DLD1 (cell line): ENCODE results near the gene ATP6V1F.

Experiments
- in situ Hi-C: cut with HindIII; loops from 2 replicates; pipeline ENCODE4 v1.10.0; 2017; ENCODE audit warnings: low sequenced_read_pairs

Gene ATP6V1F

GRCh38 chr7:128848289-128849155, 14.1 kb upstream of the ATP6V1F start:
- in situ Hi-C loops, result no loop called here

- in situ Hi-C loops, result no loop called here
These were observed 13.5 kb upstream of the ATP6V1F start for GRCh38 chr7:128849156-128849515.

GRCh38 chr7:128849804-128850490, 12.7 kb upstream of the ATP6V1F start:
- in situ Hi-C loops, result no loop called here

- in situ Hi-C loops, result no loop called here
These were observed 10.0 kb upstream of the ATP6V1F start for GRCh38 chr7:128852537-128853254.

GRCh38 chr7:128853799-128854198, 8.9 kb upstream of the ATP6V1F start:
- in situ Hi-C loops, result no loop called here

GRCh38 chr7:128854396-128854795, 8.3 kb upstream of the ATP6V1F start:
- in situ Hi-C loops, result no loop called here

- in situ Hi-C loops, result no loop called here
These were observed 7.1 kb upstream of the ATP6V1F start for GRCh38 chr7:128855559-128855958.

- in situ Hi-C loops, result no loop called here
These were observed 6.5 kb upstream of the ATP6V1F start for GRCh38 chr7:128856001-128856718.

GRCh38 chr7:128858380-128859231, 4.0 kb upstream of the ATP6V1F start:
- in situ Hi-C loops, result no loop called here

- in situ Hi-C loops, result no loop called here
These were observed 3.2 kb upstream of the ATP6V1F start for GRCh38 chr7:128859232-128860157.

- in situ Hi-C loops, result no loop called here
These were observed 2.2 kb upstream of the ATP6V1F start for GRCh38 chr7:128860158-128861073.

GRCh38 chr7:128861957-128862570, 592 bp upstream of the ATP6V1F start:
- in situ Hi-C loops, result no loop called here

- in situ Hi-C loops, result no loop called here
These were observed 855 bp downstream of the ATP6V1F start for GRCh38 chr7:128863433-128863989.

GRCh38 chr7:128865303-128865702, 2.6 kb downstream of the ATP6V1F start:
- in situ Hi-C loops, result no loop called here

- in situ Hi-C loops, result no loop called here
These were observed 3.6 kb downstream of the ATP6V1F start for GRCh38 chr7:128865996-128866877.

- in situ Hi-C loops, result no loop called here
These were observed 4.6 kb downstream of the ATP6V1F start for GRCh38 chr7:128867241-128867640.
